GM23338 (cell line): ENCODE measurements around the gene GJD2. TPM values are rescaled to one million over a fixed set of nuclear protein-coding genes. Genes with fewer than 3 reads are reported as not detected.

Experiments
- ATAC-seq: fragments of 200-7000 bp; cut with Tn5 transposase; 3 replicates; pipeline ENCODE4 v1.9.1; 2020
- DNase-seq: peaks from one replicate; pipeline ENCODE4 v3.0.0-alpha.2; 2015; ENCODE audit warnings: low spot score
- H2AFZ ChIP-seq: fragments of 200-600 bp; sonication (generic); 2 replicates; pipeline ENCODE4 v1.8.0; 2016; ENCODE audit warnings: antibody characterized with exemption, mild to moderate bottlenecking, moderate library complexity
- H3F3A ChIP-seq: fragments of 200-600 bp; sonication (generic); replicated peaks from 2 replicates; pipeline ENCODE4 v1.8.0; 2017; ENCODE audit warnings: antibody characterized with exemption, mixed run types, low read depth
- H3K27ac ChIP-seq: fragments of 200-600 bp; sonication (generic); 2 replicates; pipeline ENCODE4 v1.6.1; 2016; ENCODE audit warnings: low read depth
- H3K27me3 ChIP-seq: fragments of 200-600 bp; sonication (generic); 2 replicates; pipeline ENCODE4 v1.8.0; 2016; ENCODE audit warnings: mild to moderate bottlenecking, mixed run types, moderate library complexity; ENCODE audit not compliant: insufficient read depth
- H3K36me3 ChIP-seq: fragments of 200-600 bp; sonication (generic); 2 replicates; pipeline ENCODE4 v1.8.0; 2016; ENCODE audit warnings: mild to moderate bottlenecking; ENCODE audit not compliant: insufficient read depth
- H3K4me1 ChIP-seq: fragments of 200-600 bp; sonication (generic); 2 replicates; pipeline ENCODE4 v1.8.0; 2016; ENCODE audit warnings: mild to moderate bottlenecking, moderate library complexity; ENCODE audit not compliant: insufficient read depth
- H3K4me2 ChIP-seq: fragments of 200-600 bp; sonication (generic); 2 replicates; pipeline ENCODE4 v1.7.1; 2017; ENCODE audit warnings: mixed run types
- H3K4me3 ChIP-seq: fragments of 200-600 bp; sonication (generic); 2 replicates; pipeline ENCODE4 v1.6.1; 2016; ENCODE audit warnings: mixed run types
- H3K79me2 ChIP-seq: fragments of 200-600 bp; sonication (generic); replicated peaks from 2 replicates; pipeline ENCODE4 v1.8.0; 2017; ENCODE audit warnings: mild to moderate bottlenecking; ENCODE audit not compliant: insufficient read depth
- H3K9me2 ChIP-seq: fragments of 200-600 bp; sonication (generic); 2 replicates; pipeline ENCODE4 v1.8.0; 2017; ENCODE audit not compliant: insufficient read depth
- H4K20me1 ChIP-seq: fragments of 200-600 bp; sonication (generic); replicated peaks from 2 replicates; pipeline ENCODE4 v1.8.0; 2017; ENCODE audit warnings: mild to moderate bottlenecking; ENCODE audit not compliant: insufficient read depth
- H3K27ac Mint-ChIP-seq: 2 replicates; pipeline ENCODE4 v1.8.0; 2020; ENCODE audit warnings: inconsistent platforms, mild to moderate bottlenecking, moderate library complexity, mixed read lengths
- H3K27me3 Mint-ChIP-seq: 3 replicates; pipeline ENCODE4 v1.8.0; 2022; ENCODE audit warnings: low read depth, mild to moderate bottlenecking, moderate library complexity, mixed read lengths, inconsistent platforms; ENCODE audit not compliant: insufficient read depth, poor library complexity
- H3K36me3 Mint-ChIP-seq: 3 replicates; pipeline ENCODE4 v1.8.0; 2021; ENCODE audit warnings: low read depth, mild to moderate bottlenecking, inconsistent platforms, moderate library complexity, mixed read lengths
- H3K4me1 Mint-ChIP-seq: 3 replicates; pipeline ENCODE4 v1.8.0; 2020; ENCODE audit warnings: mild to moderate bottlenecking, inconsistent platforms, mixed read lengths
- H3K4me3 Mint-ChIP-seq: 3 replicates; pipeline ENCODE4 v1.8.0; 2021; ENCODE audit warnings: moderate library complexity, mild to moderate bottlenecking, inconsistent platforms, mixed read lengths
- H3K9me3 Mint-ChIP-seq: 3 replicates; pipeline ENCODE4 v1.8.0; 2020; ENCODE audit warnings: moderate library complexity, mild to moderate bottlenecking, inconsistent platforms, mixed read lengths
- CREB1 ChIP-seq: fragments of 250-450 bp; sonication (Bioruptor Pico); IDR thresholded peaks from 2 replicates; pipeline ENCODE4 v1.5.0; 2020; ENCODE audit warnings: low read depth, mild to moderate bottlenecking, moderate library complexity
- CTCF ChIP-seq, 2 experiments: fragments of 200-600 bp in 1 of 2; sonication (generic) in 1 of 2; conservative IDR thresholded peaks; 2 replicates each; pipeline versions ENCODE4 v1.5.1 to v1.6.1; 2016 to 2017; ENCODE audit warnings: antibody characterized with exemption in 2 of 2, low read depth in 2 of 2, mild to moderate bottlenecking in 2 of 2, moderate library complexity in 1 of 2
- ETS1 ChIP-seq: IDR thresholded peaks from 2 replicates; pipeline ENCODE4 v1.6.1; 2016; ENCODE audit warnings: antibody characterized with exemption
- EZH2 ChIP-seq: fragments of 200-600 bp; sonication (generic); IDR thresholded peaks from one replicate; pipeline ENCODE4 v1.8.0; 2017; ENCODE audit warnings: antibody characterized with exemption, mild to moderate bottlenecking, low read depth; ENCODE audit not compliant: unreplicated experiment
- JUNB ChIP-seq: IDR thresholded peaks from one replicate; pipeline ENCODE4 v1.6.1; 2016; ENCODE audit warnings: antibody characterized with exemption; ENCODE audit not compliant: unreplicated experiment
- NANOG ChIP-seq: IDR thresholded peaks from 2 replicates; pipeline ENCODE4 v1.6.1; 2016; ENCODE audit warnings: antibody characterized with exemption, borderline replicate concordance
- POLR2AphosphoS5 ChIP-seq: IDR thresholded peaks from 2 replicates; pipeline ENCODE4 v1.6.1; 2016; ENCODE audit warnings: antibody characterized with exemption, low read depth
- REST ChIP-seq: IDR thresholded peaks from one replicate; pipeline ENCODE4 v1.6.1; 2018; ENCODE audit warnings: antibody characterized with exemption; ENCODE audit not compliant: unreplicated experiment
- STAT1 ChIP-seq: IDR thresholded peaks from one replicate; pipeline ENCODE4 v1.6.1; 2016; ENCODE audit warnings: antibody characterized with exemption; ENCODE audit not compliant: unreplicated experiment
- ZNF114 ChIP-seq: fragments of 250-450 bp; sonication (Bioruptor Pico); IDR thresholded peaks from 2 replicates; pipeline ENCODE4 v1.5.0; 2020; ENCODE audit warnings: mild to moderate bottlenecking, moderate library complexity
- ZNF331 ChIP-seq: fragments of 250-450 bp; sonication (Bioruptor Pico); IDR thresholded peaks from 2 replicates; pipeline ENCODE4 v1.5.0; 2020; ENCODE audit warnings: low read depth, mild to moderate bottlenecking, moderate library complexity
- ZNF462 ChIP-seq: fragments of 250-450 bp; sonication (Bioruptor Pico); IDR thresholded peaks from 2 replicates; pipeline ENCODE4 v1.5.0; 2020; ENCODE audit warnings: mild to moderate bottlenecking, moderate library complexity
- polyA plus RNA-seq: library from polyadenylated mRNA; unstranded; fragments of >200 nt; fragmentation: Nextera tagmentation; extraction: Ambion mirVana; gene quantifications from 2 replicates; pipeline ENCODE4 v1.2.1, GENCODE V29; 2016
- total RNA-seq: library from RNA; depleted of rRNA; stranded (reverse); fragments of >200 nt; shearing (Covaris generic); gene quantifications from 2 replicates; pipeline ENCODE4 v1.2.3, GENCODE V29; 2014

Gene GJD2
- total and polyA plus RNA-seq, 2 experiments from 2014 or later: 0.29 to 0.63 TPM

GRCh38 chr15:34783431-34783830 lies 28.6 kb upstream of the GJD2 start:
- no peaks in the 10 kb centered on the region for H3K79me2 ChIP-seq
- H2AFZ ChIP-seq: no peak overlapping the region
- no peak overlapping the region for H3K4me2 ChIP-seq
- Mint-ChIP-seq H3K4me3 (no peak overlapping the region), H3K27me3 (no peaks in the 10 kb centered on the region), H3K27ac (no peak overlapping the region), H3K4me1 (no peaks in the 10 kb centered on the region), H3K9me3 (peaks cover 11% of the 10 kb centered on the region), H3K36me3 (no peaks in the 10 kb centered on the region)
- TF ChIP-seq ZNF462 (CRISPR knock-in tag) (no peak), ETS1 (no peak), REST (no peak), ZNF114 (CRISPR knock-in tag) (no peak), ZNF331 (CRISPR knock-in tag) (no peak), CTCF (conservative IDR thresholded peaks at IDR 0.05; ENCODE audit: low read depth in 2 of 2) (no peak), EZH2 (no peak), NANOG (no peak), POLR2AphosphoS5 (no peak), STAT1 (no peak), JUNB (no peak), CREB1 (CRISPR knock-in tag) (no peak)
- no peaks in the 10 kb centered on the region for H3K4me1 ChIP-seq
- no peaks in the 10 kb centered on the region for H3K27me3 ChIP-seq
- DNase-seq (no peak), ATAC-seq (no peak)
- H3K36me3 ChIP-seq: no peaks in the 10 kb centered on the region
- peaks cover 13% of the 10 kb centered on the region for H3K9me2 ChIP-seq
- no peak overlapping the region for H3K4me3 ChIP-seq
- H3F3A ChIP-seq: no peaks in the 10 kb centered on the region
- no peak overlapping the region for H3K27ac ChIP-seq
- H4K20me1 ChIP-seq: no peaks in the 10 kb centered on the region
